DND-41 (cell line): ENCODE measurements around the gene PARN.

ENCODE experiments used
- ATAC-seq: fragments of 200-7000 bp; cut with Tn5 transposase; 3 replicates; pipeline ENCODE4 v1.9.1; 2021; ENCODE audit warnings: low read depth; ENCODE audit not compliant: insufficient read depth
- DNase-seq: peaks from one replicate; pipeline ENCODE4 v3.0.0-alpha.2; 2020
- H2AFZ ChIP-seq: 2 replicates; pipeline ENCODE4 v1.6.0; 2012; ENCODE audit warnings: low read depth, low read length
- H3K27ac ChIP-seq: 2 replicates; pipeline ENCODE4 v1.5.1; 2012; ENCODE audit warnings: low read length, inconsistent platforms
- H3K27me3 ChIP-seq: fragments of 200-600 bp; sonication (generic); 2 replicates; pipeline ENCODE4 v1.6.0; 2012; ENCODE audit warnings: low read length, mild to moderate bottlenecking, inconsistent platforms; ENCODE audit not compliant: insufficient read depth, poor library complexity
- H3K36me3 ChIP-seq: 2 replicates; pipeline ENCODE4 v1.5.1; 2012; ENCODE audit warnings: low read length, inconsistent platforms; ENCODE audit not compliant: insufficient read depth
- H3K4me1 ChIP-seq: 2 replicates; pipeline ENCODE4 v1.5.1; 2012; ENCODE audit warnings: mild to moderate bottlenecking, low read length; ENCODE audit not compliant: insufficient read depth
- H3K4me2 ChIP-seq: 2 replicates; pipeline ENCODE4 v1.6.0; 2012; ENCODE audit warnings: mild to moderate bottlenecking, moderate library complexity, low read length, inconsistent platforms; ENCODE audit not compliant: insufficient read depth
- H3K4me3 ChIP-seq, 2 experiments: fragments of 200-600 bp in 1 of 2; shearing (Covaris generic) in 1 of 2; 2 replicates each; pipeline ENCODE4 v1.5.1; 2012 to 2016; ENCODE audit warnings: inconsistent platforms in 2 of 2, low read length in 2 of 2, mild to moderate bottlenecking in 2 of 2, low read depth in 1 of 2, moderate library complexity in 1 of 2
- H3K79me2 ChIP-seq: 2 replicates; pipeline ENCODE4 v1.6.0; 2012; ENCODE audit warnings: low read length, inconsistent platforms; ENCODE audit not compliant: insufficient read depth
- H3K9ac ChIP-seq: 2 replicates; pipeline ENCODE4 v1.6.0; 2012; ENCODE audit warnings: low read depth, mild to moderate bottlenecking, inconsistent platforms, low read length, moderate library complexity
- H3K9me3 ChIP-seq: 2 replicates; pipeline ENCODE4 v1.5.1; 2012; ENCODE audit warnings: low read length, moderate library complexity, mild to moderate bottlenecking, inconsistent platforms; ENCODE audit not compliant: insufficient read depth, severe bottlenecking
- H4K20me1 ChIP-seq: 2 replicates; pipeline ENCODE4 v1.6.0; 2012; ENCODE audit warnings: low read length; ENCODE audit not compliant: insufficient read depth
- CTCF ChIP-seq: IDR thresholded peaks from 2 replicates; pipeline ENCODE4 v1.5.1; 2012; ENCODE audit warnings: borderline replicate concordance, low read length, moderate library complexity, mild to moderate bottlenecking; ENCODE audit not compliant: poor library complexity, severe bottlenecking; ENCODE audit errors: extremely low read depth
- EZH2 ChIP-seq: IDR thresholded peaks from 3 replicates; pipeline ENCODE4 v1.6.1; 2012; ENCODE audit warnings: borderline replicate concordance, low read depth, mild to moderate bottlenecking, moderate library complexity, low read length, inconsistent platforms; ENCODE audit not compliant: severe bottlenecking

PARN gene

GRCh38 chr16:14473488-14473887, 156.6 kb downstream of the PARN start:
- Histone ChIP-seq H3K9me3 (no peaks in the 10 kb centered on the region), H3K27ac (no peak overlapping the region), H3K79me2 (no peaks in the 10 kb centered on the region), H3K4me1 (no peaks in the 10 kb centered on the region), H3K4me3 (no peak overlapping the region), H4K20me1 (no peaks in the 10 kb centered on the region), H2AFZ (no peak overlapping the region), H3K9ac (no peak overlapping the region), H3K27me3 (no peaks in the 10 kb centered on the region), H3K4me2 (no peak overlapping the region), H3K36me3 (peaks cover 16% of the 10 kb centered on the region)
- no peak for DNase-seq
- TF ChIP-seq CTCF (no peak), EZH2 (no peak)
- ATAC-seq: no peak

- no peak overlapping the region for H3K9ac ChIP-seq
- no peaks in the 10 kb centered on the region for H3K27me3 ChIP-seq
- no peaks in the 10 kb centered on the region for H3K4me1 ChIP-seq
- H2AFZ ChIP-seq: no peak overlapping the region
- H3K79me2 ChIP-seq: no peaks in the 10 kb centered on the region
- H3K4me2 ChIP-seq: no peak overlapping the region
- H3K4me3 ChIP-seq: no peak overlapping the region
- DNase-seq: no peak
- peaks cover 12% of the 10 kb centered on the region; the same call in 1 of the 2 replicates for H3K36me3 ChIP-seq
- H3K27ac ChIP-seq: no peak overlapping the region
- no peaks in the 10 kb centered on the region for H4K20me1 ChIP-seq
- no peak for TF ChIP-seq CTCF
- no peak for TF ChIP-seq EZH2
- no peak for ATAC-seq
- H3K9me3 ChIP-seq: no peaks in the 10 kb centered on the region
Measured at GRCh38 chr16:14472357-14472756, 157.7 kb downstream of the PARN start.

GRCh38 chr16:14470788-14471187, 159.3 kb downstream of the PARN start:
- peaks cover 1% of the 10 kb centered on the region for H3K9me3 ChIP-seq
- no peaks in the 10 kb centered on the region for H4K20me1 ChIP-seq
- no peak overlapping the region for H3K9ac ChIP-seq
- no peak for ATAC-seq
- no peaks in the 10 kb centered on the region for H3K27me3 ChIP-seq
- H3K36me3 ChIP-seq: peaks cover 15% of the 10 kb centered on the region; the same call in 1 of the 2 replicates
- H3K4me1 ChIP-seq: no peaks in the 10 kb centered on the region
- H2AFZ ChIP-seq: no peak overlapping the region
- DNase-seq: no peak
- no peak overlapping the region for H3K4me2 ChIP-seq
- H3K79me2 ChIP-seq: no peaks in the 10 kb centered on the region
- no peak for TF ChIP-seq CTCF
- no peak for TF ChIP-seq EZH2
- no peak overlapping the region for H3K27ac ChIP-seq
- H3K4me3 ChIP-seq: no peak overlapping the region

- H3K9ac ChIP-seq: no peak overlapping the region
- no peak overlapping the region for H3K4me2 ChIP-seq
- no peak overlapping the region for H3K27ac ChIP-seq
- H3K79me2 ChIP-seq: no peaks in the 10 kb centered on the region
- no peaks in the 10 kb centered on the region for H3K4me1 ChIP-seq
- no peaks in the 10 kb centered on the region for H4K20me1 ChIP-seq
- no peak overlapping the region for H2AFZ ChIP-seq
- no peak overlapping the region for H3K4me3 ChIP-seq
- H3K27me3 ChIP-seq: no peaks in the 10 kb centered on the region
- H3K9me3 ChIP-seq: peaks cover 20% of the 10 kb centered on the region
- ATAC-seq (no peak), DNase-seq (no peak)
- H3K36me3 ChIP-seq: peaks cover 38% of the 10 kb centered on the region; the same call in 1 of the 2 replicates
- TF ChIP-seq CTCF (no peak), EZH2 (no peak)
Measured at GRCh38 chr16:14465799-14466198, 164.3 kb downstream of the PARN start.
